ENCODE measurements around the gene SLC1A7. TPM values are rescaled to one million over a fixed set of nuclear protein-coding genes. Genes with fewer than 3 reads are reported as not detected.
A peak's percentile ranks its signal among the peaks of the same experiment; 100 is the strongest.

The SLC1A7 gene
- total RNA-seq, 2 donors from 2014 or later: not detected

DNA sequence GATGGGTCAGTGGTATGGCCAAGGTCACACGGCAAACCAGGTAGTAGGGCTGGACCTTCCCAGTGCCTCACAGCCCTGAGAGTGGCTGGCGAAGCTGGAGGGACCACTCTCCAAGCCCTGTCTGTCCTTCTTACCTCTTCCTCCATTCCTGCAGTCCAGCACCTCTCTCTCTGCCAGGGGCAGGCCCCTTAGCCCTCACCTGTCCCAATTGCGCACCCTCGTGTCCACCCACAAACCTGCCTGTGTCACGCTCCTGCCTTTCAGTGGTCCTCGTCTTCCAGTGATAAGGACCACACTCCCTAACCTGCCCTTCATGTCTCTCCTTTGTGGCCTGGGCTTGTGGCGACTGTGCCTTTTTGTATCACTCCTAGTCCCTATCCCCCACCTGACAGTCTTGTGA is 77.0 kb downstream of the SLC1A7 start:
- H3K4me3 Mint-ChIP-seq: no peak overlapping the region
- H3K9me3 ChIP-seq (ENCODE audit: control insufficient read depth, low read length, poor library complexity, severe bottlenecking): no peaks in the 10 kb centered on the region
- peaks cover 11% of the 10 kb centered on the region for H3K4me1 Mint-ChIP-seq
- ATAC-seq: no peak
- H3K36me3 Mint-ChIP-seq (ENCODE audit: low read depth): peaks cover 3% of the 10 kb centered on the region
- H3K27me3 Mint-ChIP-seq: peaks cover 51% of the 10 kb centered on the region
- H3K27ac Mint-ChIP-seq: no peak overlapping the region
- DNase-seq: no peak

- Mint-ChIP-seq H3K36me3 (ENCODE audit: low read depth) (peaks cover 3% of the 10 kb centered on the region), H3K27me3 (peaks cover 64% of the 10 kb centered on the region), H3K4me3 (peak overlapping the region; percentile 7), H3K4me1 (peaks cover 11% of the 10 kb centered on the region), H3K27ac (no peak overlapping the region)
- DNase-seq: no peak
- no peak for ATAC-seq
- H3K9me3 ChIP-seq (ENCODE audit: control insufficient read depth, low read length, poor library complexity, severe bottlenecking): no peaks in the 10 kb centered on the region
Observed at GRCh38 chr1:53063744-53064515, 78.5 kb downstream of the SLC1A7 start.

- H3K4me1 Mint-ChIP-seq: peaks cover 11% of the 10 kb centered on the region
- DNase-seq (no peak), ATAC-seq (no peak)
- H3K27me3 Mint-ChIP-seq: peaks cover 64% of the 10 kb centered on the region
- no peaks in the 10 kb centered on the region for H3K9me3 ChIP-seq (ENCODE audit: control insufficient read depth, low read length, poor library complexity, severe bottlenecking)
- H3K27ac Mint-ChIP-seq: no peak overlapping the region
- H3K36me3 Mint-ChIP-seq (ENCODE audit: low read depth): peaks cover 3% of the 10 kb centered on the region
- H3K4me3 Mint-ChIP-seq: peak overlapping the region; percentile 77
Observed at GRCh38 chr1:53062708-53063591, 79.5 kb downstream of the SLC1A7 start.

DNA sequence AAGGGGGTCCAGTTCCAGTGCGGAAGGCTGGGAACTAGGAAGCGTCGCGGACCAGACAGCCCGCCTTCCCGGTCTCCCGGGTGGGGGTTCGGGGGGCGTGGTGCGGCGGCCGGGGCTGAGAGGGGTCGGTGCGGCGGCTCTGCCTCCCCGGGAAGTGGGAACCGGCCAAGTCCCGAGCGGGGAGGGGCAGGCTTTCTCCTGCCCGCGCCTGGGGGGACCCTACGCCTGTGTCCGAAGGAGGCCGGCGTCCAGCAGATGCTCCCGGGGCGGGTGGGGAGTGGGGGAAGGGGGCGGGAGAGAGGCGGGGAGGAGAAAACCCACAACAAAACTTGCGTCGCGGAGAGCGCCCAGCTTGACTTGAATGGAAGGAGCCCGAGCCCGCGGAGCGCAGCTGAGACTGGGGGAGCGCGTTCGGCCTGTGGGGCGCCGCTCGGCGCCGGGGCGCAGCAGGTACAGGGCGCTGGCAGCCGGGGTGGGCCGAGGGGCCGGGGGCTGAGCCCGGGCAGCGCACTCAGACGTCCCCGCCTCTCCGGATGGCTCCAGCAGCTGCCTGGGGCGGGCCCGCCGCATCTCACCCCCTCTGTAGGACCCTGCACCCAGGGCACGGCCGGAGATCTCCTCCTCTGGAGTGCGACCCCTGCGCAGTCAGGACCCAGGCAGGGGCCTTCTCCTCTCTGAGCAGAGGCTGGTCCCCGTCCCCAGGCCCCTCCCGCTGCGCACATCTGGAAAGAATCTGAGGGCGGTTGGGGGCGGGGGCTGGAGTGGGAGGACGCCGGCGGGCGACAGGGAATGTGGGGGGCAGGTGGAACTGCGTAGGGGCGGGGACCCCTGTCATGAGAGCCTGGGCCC is 80.4 kb downstream of the SLC1A7 start, which contains the start of gene PODN:
PODN (plus strand) TSS at position 355 of the 849 bp plus-strand sequence. CDS start 7,643 bp downstream, outside the sequence.
- no peak for DNase-seq
- Mint-ChIP-seq H3K4me1 (peaks cover 11% of the 10 kb centered on the region), H3K27ac (no peak within 1 kb of the TSS), H3K27me3 (peaks cover 64% of the 10 kb centered on the region), H3K36me3 (ENCODE audit: low read depth) (peaks cover 3% of the 10 kb centered on the region), H3K4me3 (peak within 1 kb of the TSS; percentile 77)
- ATAC-seq: peak; percentile 25
- H3K9me3 ChIP-seq (ENCODE audit: control insufficient read depth, low read length, poor library complexity, severe bottlenecking): no peaks in the 10 kb centered on the region

GRCh38 chr1:53061123-53061858 is 81.1 kb downstream of the SLC1A7 start:
- Mint-ChIP-seq H3K36me3 (ENCODE audit: low read depth) (peaks cover 3% of the 10 kb centered on the region), H3K27ac (no peak overlapping the region), H3K27me3 (peaks cover 60% of the 10 kb centered on the region), H3K4me3 (peak overlapping the region; percentile 72), H3K4me1 (peaks cover 11% of the 10 kb centered on the region)
- H3K9me3 ChIP-seq (ENCODE audit: control insufficient read depth, low read length, poor library complexity, severe bottlenecking): no peaks in the 10 kb centered on the region
- no peak for DNase-seq
- no peak for ATAC-seq

DNA sequence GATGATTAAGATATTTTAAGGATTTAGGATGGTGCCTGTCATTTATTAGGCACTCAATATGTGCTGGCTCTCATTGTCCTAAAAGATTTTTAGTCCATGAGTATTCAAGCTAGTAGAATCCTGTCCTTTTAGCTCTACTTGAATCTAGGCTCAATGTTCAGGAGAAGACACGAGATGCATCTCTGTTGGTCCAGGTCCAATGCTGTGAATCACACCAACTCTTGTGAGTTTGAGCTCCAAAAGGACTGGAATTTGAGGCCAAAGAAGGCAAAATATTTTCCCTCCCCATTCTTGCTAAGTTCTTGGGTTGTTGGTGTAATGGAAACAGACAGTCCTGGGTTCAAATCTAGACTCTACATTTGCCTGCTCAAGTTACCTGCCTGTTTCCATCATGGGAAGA is 81.9 kb downstream of the SLC1A7 start:
- ATAC-seq (no peak), DNase-seq (no peak)
- Mint-ChIP-seq H3K4me3 (no peak overlapping the region), H3K36me3 (ENCODE audit: low read depth) (peaks cover 3% of the 10 kb centered on the region), H3K27me3 (peaks cover 57% of the 10 kb centered on the region), H3K27ac (no peak overlapping the region), H3K4me1 (peaks cover 10% of the 10 kb centered on the region)
- no peaks in the 10 kb centered on the region for H3K9me3 ChIP-seq (ENCODE audit: control insufficient read depth, low read length, poor library complexity, severe bottlenecking)

DNA sequence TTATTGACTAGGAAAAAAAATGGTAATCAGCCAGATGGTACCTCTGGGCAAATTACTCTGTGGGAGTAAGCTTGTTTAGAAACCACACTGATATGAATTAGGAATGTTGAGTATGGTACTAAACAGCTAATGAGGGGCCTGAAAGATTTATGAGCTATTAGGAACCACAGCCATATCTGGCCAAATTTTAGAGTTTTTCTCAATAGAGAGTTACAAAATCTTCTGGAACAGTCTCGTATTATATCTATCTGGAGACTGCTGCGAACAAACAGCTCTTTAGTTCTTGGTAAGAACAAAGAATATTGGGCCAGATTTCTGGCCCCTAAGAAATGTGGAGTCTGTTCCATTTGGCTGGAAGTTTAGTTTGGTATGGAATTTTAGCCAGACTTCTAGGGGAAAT is 85.3 kb downstream of the SLC1A7 start:
- Mint-ChIP-seq H3K27me3 (peaks cover 29% of the 10 kb centered on the region), H3K36me3 (ENCODE audit: low read depth) (peaks cover 10% of the 10 kb centered on the region), H3K4me3 (no peak overlapping the region), H3K27ac (no peak overlapping the region), H3K4me1 (peaks cover 2% of the 10 kb centered on the region)
- ATAC-seq: no peak
- DNase-seq: no peak
- H3K9me3 ChIP-seq (ENCODE audit: control insufficient read depth, low read length, poor library complexity, severe bottlenecking): no peaks in the 10 kb centered on the region

- H3K9me3 ChIP-seq (ENCODE audit: control insufficient read depth, low read length, poor library complexity, severe bottlenecking): no peaks in the 10 kb centered on the region
- Mint-ChIP-seq H3K27me3 (no peaks in the 10 kb centered on the region), H3K36me3 (ENCODE audit: low read depth) (peaks cover 10% of the 10 kb centered on the region), H3K4me3 (no peak overlapping the region), H3K27ac (no peak overlapping the region), H3K4me1 (peaks cover 8% of the 10 kb centered on the region)
- no peak for ATAC-seq
- no peak for DNase-seq
Observed at GRCh38 chr1:53051676-53052075, 90.8 kb downstream of the SLC1A7 start.

DNA sequence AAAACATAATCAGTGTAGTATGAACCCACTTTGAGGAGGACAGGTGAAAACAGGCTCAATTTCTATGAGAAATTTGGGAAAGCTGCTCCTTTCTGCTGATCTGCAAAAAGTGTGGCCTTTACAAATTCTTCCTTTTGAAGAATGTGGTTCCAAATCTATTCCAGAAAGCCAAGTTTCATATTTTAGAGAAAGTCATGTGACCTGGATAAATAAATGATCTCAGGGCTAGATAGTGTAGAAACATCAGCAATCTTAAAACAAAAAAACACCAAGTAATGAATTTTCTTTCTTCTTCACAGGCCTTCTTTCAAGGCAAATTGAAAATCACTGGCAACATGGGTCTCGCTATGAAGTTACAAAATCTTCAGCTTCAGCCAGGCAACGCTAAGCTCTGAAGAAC is 92.1 kb downstream of the SLC1A7 start:
- Mint-ChIP-seq H3K4me1 (peaks cover 11% of the 10 kb centered on the region), H3K27ac (no peak overlapping the region), H3K36me3 (ENCODE audit: low read depth) (peaks cover 10% of the 10 kb centered on the region), H3K4me3 (no peak overlapping the region), H3K27me3 (no peaks in the 10 kb centered on the region)
- DNase-seq (no peak), ATAC-seq (no peak)
- H3K9me3 ChIP-seq (ENCODE audit: control insufficient read depth, low read length, poor library complexity, severe bottlenecking): no peaks in the 10 kb centered on the region

GRCh38 chr1:53049574-53049967 is 92.9 kb downstream of the SLC1A7 start:
- H3K9me3 ChIP-seq (ENCODE audit: control insufficient read depth, low read length, poor library complexity, severe bottlenecking): no peaks in the 10 kb centered on the region
- Mint-ChIP-seq H3K36me3 (ENCODE audit: low read depth) (peaks cover 9% of the 10 kb centered on the region), H3K4me1 (peaks cover 15% of the 10 kb centered on the region), H3K4me3 (no peak overlapping the region), H3K27me3 (no peaks in the 10 kb centered on the region), H3K27ac (no peak overlapping the region)
- no peak for ATAC-seq
- no peak for DNase-seq

DNA sequence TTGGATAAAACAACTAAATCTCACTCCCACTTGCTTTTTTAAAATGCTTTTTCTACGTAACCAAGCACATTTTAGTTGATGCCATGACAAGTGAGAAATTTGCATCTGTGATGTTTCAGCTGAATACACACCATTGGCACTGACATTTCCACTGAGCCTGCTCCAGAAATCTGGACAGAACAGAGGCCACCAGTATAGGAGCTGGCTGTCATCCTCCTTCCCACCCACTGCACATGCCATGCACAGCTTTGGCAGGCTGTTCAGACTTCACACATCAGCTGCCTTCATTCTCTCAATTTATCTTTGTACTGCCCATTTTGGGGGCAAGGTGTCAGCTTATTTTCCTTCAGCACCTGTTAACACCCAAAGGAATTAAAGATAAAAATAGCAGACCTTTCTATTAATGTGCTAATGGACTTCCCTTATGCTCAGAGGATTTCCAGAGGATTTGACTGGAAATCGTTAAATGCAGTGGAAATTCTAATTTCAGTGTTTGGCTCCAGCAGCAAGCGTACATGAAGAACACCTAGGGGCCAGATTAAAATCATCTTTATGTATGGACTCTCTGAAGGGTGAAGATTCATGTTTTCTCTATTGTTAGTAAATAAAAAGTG is 93.4 kb downstream of the SLC1A7 start:
- no peaks in the 10 kb centered on the region for H3K9me3 ChIP-seq (ENCODE audit: control insufficient read depth, low read length, poor library complexity, severe bottlenecking)
- Mint-ChIP-seq H3K36me3 (ENCODE audit: low read depth) (peaks cover 7% of the 10 kb centered on the region), H3K4me3 (no peak overlapping the region), H3K27me3 (no peaks in the 10 kb centered on the region), H3K27ac (no peak overlapping the region), H3K4me1 (peaks cover 15% of the 10 kb centered on the region)
- ATAC-seq (no peak), DNase-seq (no peak)
